Keratinocyte (primary cell): Measurements from ENCODE around the gene LBP. TPM values are rescaled to one million over a fixed set of nuclear protein-coding genes. Genes with fewer than 3 reads are reported as not detected.

Experiments
- DNase-seq: peaks from one replicate; pipeline ENCODE4 v3.0.0-alpha.2; 2011; ENCODE audit warnings: low read depth, missing footprints, low spot score
- FAIRE-seq: peaks from 2 replicates; lab custom pipeline; 2011; peaks lifted over from hg19 to GRCh38; lab: Jason Lieb, UNC
- H2AFZ ChIP-seq: 2 replicates; pipeline ENCODE4 v1.6.0; 2012; ENCODE audit warnings: low read length, control low read depth, inconsistent platforms; ENCODE audit not compliant: control insufficient read depth
- H3K27ac ChIP-seq: 2 replicates; pipeline ENCODE4 v1.5.1; 2011; ENCODE audit warnings: low read length; ENCODE audit not compliant: control insufficient read depth, insufficient read depth
- H3K27me3 ChIP-seq: 3 replicates; pipeline ENCODE4 v1.6.0; 2011; ENCODE audit warnings: low read length; ENCODE audit not compliant: control insufficient read depth, insufficient read depth; ENCODE audit errors: extremely low read depth
- H3K36me3 ChIP-seq, 2 experiments: 2 replicates in 1 of 2; 3 replicates in 1 of 2; pipeline ENCODE4 v1.5.1; 2011; ENCODE audit warnings: low read length in 2 of 2, mild to moderate bottlenecking in 1 of 2; ENCODE audit not compliant: control insufficient read depth in 2 of 2, insufficient read depth in 2 of 2; ENCODE audit errors: extremely low read depth in 1 of 2
- H3K4me1 ChIP-seq: 3 replicates; pipeline ENCODE4 v1.5.1; 2011; ENCODE audit warnings: low read length; ENCODE audit not compliant: control insufficient read depth, insufficient read depth; ENCODE audit errors: extremely low read depth
- H3K4me2 ChIP-seq: 3 replicates; pipeline ENCODE4 v1.6.0; 2011; ENCODE audit warnings: low read depth, low read length; ENCODE audit not compliant: control insufficient read depth, insufficient read depth; ENCODE audit errors: extremely low read depth
- H3K4me3 ChIP-seq, 3 experiments: fragments of 200-600 bp in 1 of 3; sonication (generic) in 1 of 3; 2 replicates in 2 of 3; 3 replicates in 1 of 3; pipeline ENCODE4 v1.5.1; 2011 to 2016; ENCODE audit warnings: low read length in 3 of 3, mild to moderate bottlenecking in 3 of 3, control low read depth in 2 of 3, inconsistent platforms in 1 of 3, low read depth in 1 of 3, mixed read lengths in 1 of 3, mixed run types in 1 of 3, moderate library complexity in 1 of 3; ENCODE audit not compliant: control insufficient read depth in 2 of 3, insufficient read depth in 2 of 3; ENCODE audit errors: extremely low read depth in 1 of 3
- H3K79me2 ChIP-seq: 2 replicates; pipeline ENCODE4 v1.6.0; 2012; ENCODE audit warnings: low read length; ENCODE audit not compliant: control insufficient read depth, insufficient read depth
- H3K9ac ChIP-seq: 3 replicates; pipeline ENCODE4 v1.6.0; 2011; ENCODE audit warnings: low read length; ENCODE audit not compliant: control insufficient read depth, insufficient read depth; ENCODE audit errors: extremely low read depth
- H3K9me1 ChIP-seq: 3 replicates; pipeline ENCODE4 v1.6.0; 2011; ENCODE audit warnings: low read length; ENCODE audit not compliant: control insufficient read depth, insufficient read depth; ENCODE audit errors: extremely low read depth
- H3K9me3 ChIP-seq: 2 replicates; pipeline ENCODE4 v1.5.1; 2012; ENCODE audit warnings: low read depth, low read length; ENCODE audit not compliant: control insufficient read depth
- H4K20me1 ChIP-seq: 3 replicates; pipeline ENCODE4 v1.6.0; 2011; ENCODE audit warnings: low read length; ENCODE audit not compliant: control insufficient read depth, insufficient read depth; ENCODE audit errors: extremely low read depth
- CTCF ChIP-seq, 3 experiments: IDR thresholded peaks in 1 of 3; conservative IDR thresholded peaks in 1 of 3; optimal IDR thresholded peaks in 1 of 3; 2 replicates in 2 of 3; 3 replicates in 1 of 3; pipeline versions ENCODE3 to v1.5.1; 2011; ENCODE audit warnings: low read length in 3 of 3, mild to moderate bottlenecking in 3 of 3, moderate library complexity in 2 of 3, control low read depth in 1 of 3, inconsistent platforms in 1 of 3; ENCODE audit not compliant: insufficient read depth in 2 of 3; ENCODE audit errors: extremely low read depth in 1 of 3
- EZH2 ChIP-seq: IDR thresholded peaks from one replicate; pipeline ENCODE4 v1.6.1; 2012; ENCODE audit warnings: inconsistent platforms, mild to moderate bottlenecking, low read length, moderate library complexity
- dilution Hi-C: fragments of 300-500 bp; cut with MboI; formaldehyde crosslinking; loops from one replicate; pipeline ENCODE4 v1.7.0; 2020; ENCODE audit warnings: low sequenced_read_pairs; ENCODE audit not compliant: extremely low pct_ligation_motif_present
- polyA plus RNA-seq, 5 experiments: library from polyadenylated mRNA; depleted of rRNA in 3 of 5; stranded (reverse) in 3 of 5; stranded (forward) in 1 of 5; unstranded in 1 of 5; fragments of >200 nt; gene quantifications; 1 replicate in 1 of 5; 2 replicates in 3 of 5; 3 replicates in 1 of 5; pipeline versions ENCODE4 v1.2.1 to v1.2.3, GENCODE V29; 2011 to 2012; ENCODE audit warnings: missing spikeins in 2 of 5, low read depth in 1 of 5, low replicate concordance in 1 of 5

Gene LBP
- polyA plus RNA-seq, 1 donor (not counting 4 experiments of a cell fraction or from before 2014, with no cell fraction given): not detected

GRCh38 chr20:38354227-38354626 is 7.9 kb downstream of the LBP start:
- dilution Hi-C loops: no loop called here
- Histone ChIP-seq H3K4me3 (no peak overlapping the region), H3K36me3 (no peaks in the 10 kb centered on the region), H3K9ac (no peak overlapping the region), H3K27me3 (no peaks in the 10 kb centered on the region), H4K20me1 (no peaks in the 10 kb centered on the region), H3K79me2 (no peaks in the 10 kb centered on the region), H3K27ac (no peak overlapping the region), H3K4me2 (no peak overlapping the region), H3K4me1 (peaks cover 7% of the 10 kb centered on the region), H2AFZ (no peak overlapping the region), H3K9me1 (no peaks in the 10 kb centered on the region), H3K9me3 (no peaks in the 10 kb centered on the region)
- FAIRE-seq: no peak
- DNase-seq: no peak
- no peak for TF ChIP-seq EZH2
- TF ChIP-seq CTCF (optimal IDR thresholded peaks at IDR 0.05 in 1 of 3, IDR thresholded peaks at IDR 0.05 in 1 of 3, conservative IDR thresholded peaks at IDR 0.05 in 1 of 3; ENCODE audit: extremely low read depth in 1 of 3, insufficient read depth in 2 of 3, low read length in 3 of 3): no peak

GRCh38 chr20:38355161-38356012 is 9.1 kb downstream of the LBP start:
- DNase-seq (no peak), FAIRE-seq (no peak)
- Histone ChIP-seq H3K9me3 (no peaks in the 10 kb centered on the region), H4K20me1 (no peaks in the 10 kb centered on the region), H3K36me3 (no peaks in the 10 kb centered on the region), H3K27ac (no peak overlapping the region), H3K79me2 (no peaks in the 10 kb centered on the region), H3K9me1 (no peaks in the 10 kb centered on the region), H3K9ac (no peak overlapping the region), H3K4me3 (no peak overlapping the region), H3K27me3 (no peaks in the 10 kb centered on the region), H3K4me2 (no peak overlapping the region), H3K4me1 (peaks cover 7% of the 10 kb centered on the region), H2AFZ (peak overlapping the region; percentile 11)
- dilution Hi-C loops: no loop called here
- no peak for TF ChIP-seq CTCF (optimal IDR thresholded peaks at IDR 0.05 in 1 of 3, IDR thresholded peaks at IDR 0.05 in 1 of 3, conservative IDR thresholded peaks at IDR 0.05 in 1 of 3; ENCODE audit: extremely low read depth in 1 of 3, insufficient read depth in 2 of 3, low read length in 3 of 3)
- TF ChIP-seq EZH2: no peak
